GM21367 (cell line): ENCODE results near the gene TRIO.

ENCODE experiments used
- ATAC-seq: cut with Tn5 transposase; IDR thresholded peaks from one replicate; pipeline ENCODE4 v1.9.1; 2021; ENCODE audit not compliant: unreplicated experiment

Gene TRIO

GRCh38 chr5:14122089-14122488, 21.1 kb upstream of the TRIO start:
- no peak for ATAC-seq

DNA sequence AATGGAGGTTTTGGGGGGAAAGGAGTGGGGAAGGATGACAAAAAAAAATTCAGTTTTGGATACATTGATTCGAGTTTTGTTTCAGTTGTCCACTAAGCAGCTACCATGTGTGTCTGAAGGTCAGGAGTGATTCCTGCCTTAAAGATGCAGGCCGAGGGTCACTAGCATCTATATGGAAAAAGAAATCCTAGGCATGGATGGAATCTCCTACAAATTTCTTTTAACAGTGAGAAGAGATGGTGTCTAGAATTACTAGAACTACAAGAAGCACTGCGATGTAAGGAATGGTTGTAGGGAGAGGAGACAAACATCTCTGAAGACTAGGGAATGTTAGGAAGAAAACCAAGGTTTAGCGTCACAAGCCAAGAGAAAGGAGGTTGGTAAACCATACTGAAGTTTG, 19.6 kb upstream of the TRIO start:
- no peak for ATAC-seq

DNA sequence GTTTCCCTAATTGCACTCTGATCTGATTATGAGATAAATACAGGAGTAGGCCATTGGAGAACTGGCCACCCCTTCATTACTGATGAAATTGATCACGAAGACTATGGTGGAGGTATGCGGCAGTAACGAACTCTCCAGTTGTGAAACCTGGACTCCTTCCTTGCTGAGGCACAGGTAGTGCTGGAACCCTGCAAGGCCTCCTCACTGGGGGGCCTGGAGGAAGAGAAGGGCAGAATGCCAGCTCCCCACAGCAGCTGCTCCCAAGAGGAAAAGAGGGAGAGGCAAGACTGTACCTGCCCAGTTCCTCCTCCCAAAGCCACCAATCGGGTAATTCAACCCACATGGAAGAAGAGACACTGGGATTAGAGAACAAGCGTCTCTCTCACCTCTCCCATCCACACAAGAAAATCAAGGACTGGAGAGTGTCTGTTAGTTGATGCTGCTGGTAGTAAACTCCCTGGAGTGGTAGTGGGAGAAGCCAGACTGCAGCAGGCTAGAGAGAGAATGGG, 19.1 kb upstream of the TRIO start:
- ATAC-seq = no peak

DNA sequence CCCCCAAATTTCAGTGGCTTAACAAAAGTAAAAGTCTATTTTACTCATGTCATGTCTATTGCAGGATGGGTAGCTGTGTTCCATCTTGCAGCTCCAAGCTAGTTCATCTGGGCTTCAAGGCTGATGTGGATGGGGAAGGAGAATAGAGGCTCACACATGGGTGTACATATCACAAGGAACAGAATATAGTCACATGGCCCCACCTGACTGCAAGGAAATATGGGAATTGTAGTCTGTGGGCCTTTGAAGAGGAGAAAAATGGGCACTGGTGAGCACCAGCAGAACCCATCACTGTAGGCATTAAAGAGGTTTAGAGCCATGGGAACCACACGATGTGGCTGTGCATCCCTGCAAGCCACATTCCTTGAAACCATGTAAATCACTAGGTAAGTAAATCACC, 17.9 kb upstream of the TRIO start:
- no peak for ATAC-seq

- ATAC-seq = no peak
Measured at GRCh38 chr5:14127587-14127986, 15.6 kb upstream of the TRIO start.

- no peak for ATAC-seq
Measured at GRCh38 chr5:14128079-14128478, 15.1 kb upstream of the TRIO start.

GRCh38 chr5:14129123-14129522, 14.0 kb upstream of the TRIO start:
- no peak for ATAC-seq

- ATAC-seq = no peak
Measured at GRCh38 chr5:14131855-14132503, 11.2 kb upstream of the TRIO start.

- no peak for ATAC-seq
Measured at GRCh38 chr5:14133394-14133793, 9.7 kb upstream of the TRIO start.

- ATAC-seq = no peak
Measured at GRCh38 chr5:14134083-14134482, 9.1 kb upstream of the TRIO start.

DNA sequence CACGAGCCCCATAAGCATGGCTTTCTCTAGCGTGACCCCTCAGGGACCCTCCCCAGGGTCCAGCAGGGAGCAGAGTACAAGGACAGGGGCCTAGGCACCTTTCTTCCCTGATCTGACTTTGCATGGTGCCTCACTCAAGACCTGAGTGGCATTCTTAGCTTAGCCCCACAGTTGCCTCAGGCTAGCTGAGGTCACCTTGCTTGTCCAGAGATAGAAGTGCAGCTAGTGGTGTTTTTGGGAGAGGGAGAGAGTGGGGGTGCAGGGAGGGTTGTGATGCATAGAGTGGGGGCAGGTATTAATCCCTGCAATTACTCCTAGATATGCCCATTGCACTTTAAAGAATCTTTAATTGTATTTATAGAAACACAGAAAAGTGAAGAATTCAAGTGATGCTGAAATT, 8.4 kb upstream of the TRIO start:
- ATAC-seq = no peak

- ATAC-seq = no peak
Measured at GRCh38 chr5:14135621-14136020, 7.5 kb upstream of the TRIO start.

DNA sequence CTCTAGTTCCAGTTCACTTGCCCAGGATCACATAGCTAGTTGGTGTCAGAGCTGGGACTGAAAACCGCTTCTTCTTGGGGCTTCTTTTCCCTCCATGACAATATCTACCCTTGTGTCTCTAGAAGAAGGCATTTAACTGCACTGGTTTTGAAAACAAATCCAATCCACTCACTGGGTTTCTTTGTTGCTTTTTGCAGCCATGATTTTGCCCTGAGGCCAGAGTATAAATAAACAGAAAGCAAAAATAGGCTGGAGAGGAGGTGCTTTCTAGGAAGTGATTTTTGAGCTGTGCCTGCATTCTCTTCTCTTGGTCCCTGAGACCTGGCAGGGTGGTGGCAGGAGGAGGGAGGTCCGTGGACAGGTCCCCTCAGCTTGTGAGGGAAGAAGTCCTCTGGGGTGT, 6.9 kb upstream of the TRIO start:
- no peak for ATAC-seq

- ATAC-seq = no peak
Measured at GRCh38 chr5:14138608-14139540, 4.3 kb upstream of the TRIO start.

DNA sequence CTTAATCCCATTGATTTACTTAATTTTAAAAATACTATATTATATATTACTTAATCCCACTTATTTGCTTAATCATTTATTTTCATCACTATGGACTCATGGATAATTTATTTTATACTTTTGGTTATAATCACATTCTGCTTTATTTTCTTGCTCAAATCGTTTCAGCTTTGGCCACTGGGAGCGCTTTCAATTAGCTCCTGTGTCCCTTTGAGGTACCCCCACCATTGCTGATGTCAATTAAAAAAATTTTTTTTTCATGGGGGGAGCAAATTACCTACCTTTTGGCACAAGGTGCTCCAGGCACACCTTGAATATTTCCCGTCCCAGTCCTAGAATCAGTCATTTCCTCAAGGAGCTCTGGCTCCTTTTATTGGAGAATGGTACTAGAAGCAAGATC, 1.4 kb upstream of the TRIO start:
- no peak for ATAC-seq

DNA sequence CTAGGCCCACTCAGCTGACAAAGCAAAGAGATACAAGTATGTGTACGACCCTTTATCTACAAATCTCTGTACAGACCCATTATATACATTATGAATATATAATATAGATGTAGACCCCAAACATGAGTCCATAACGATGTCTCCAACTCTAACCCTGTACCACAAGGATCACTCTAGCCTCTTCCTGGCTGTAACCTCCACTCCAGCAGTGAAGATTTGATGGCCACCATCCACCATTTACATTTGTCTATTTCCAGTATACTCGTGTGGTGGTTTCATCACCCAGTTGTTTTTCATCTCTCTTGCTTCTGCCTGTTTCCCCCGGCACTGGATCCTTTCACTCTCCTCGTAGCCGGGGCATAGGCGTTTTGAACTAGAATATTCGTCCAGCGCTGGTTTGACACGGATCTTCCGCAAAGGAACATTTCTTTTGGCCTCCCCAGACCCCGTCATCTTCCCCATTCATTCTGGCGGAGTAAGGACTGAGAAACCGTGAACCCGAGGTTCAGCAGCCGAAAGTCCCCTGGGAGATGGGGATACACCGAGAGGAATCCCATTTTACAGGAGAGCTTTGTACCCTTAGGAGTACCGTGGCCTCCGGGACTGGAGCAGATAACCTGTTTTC, 828 bp upstream of the TRIO start:
- ATAC-seq = no peak

- ATAC-seq = peak; percentile 4
Measured at GRCh38 chr5:14143546-14143840, 351 bp downstream of the TRIO start.

DNA sequence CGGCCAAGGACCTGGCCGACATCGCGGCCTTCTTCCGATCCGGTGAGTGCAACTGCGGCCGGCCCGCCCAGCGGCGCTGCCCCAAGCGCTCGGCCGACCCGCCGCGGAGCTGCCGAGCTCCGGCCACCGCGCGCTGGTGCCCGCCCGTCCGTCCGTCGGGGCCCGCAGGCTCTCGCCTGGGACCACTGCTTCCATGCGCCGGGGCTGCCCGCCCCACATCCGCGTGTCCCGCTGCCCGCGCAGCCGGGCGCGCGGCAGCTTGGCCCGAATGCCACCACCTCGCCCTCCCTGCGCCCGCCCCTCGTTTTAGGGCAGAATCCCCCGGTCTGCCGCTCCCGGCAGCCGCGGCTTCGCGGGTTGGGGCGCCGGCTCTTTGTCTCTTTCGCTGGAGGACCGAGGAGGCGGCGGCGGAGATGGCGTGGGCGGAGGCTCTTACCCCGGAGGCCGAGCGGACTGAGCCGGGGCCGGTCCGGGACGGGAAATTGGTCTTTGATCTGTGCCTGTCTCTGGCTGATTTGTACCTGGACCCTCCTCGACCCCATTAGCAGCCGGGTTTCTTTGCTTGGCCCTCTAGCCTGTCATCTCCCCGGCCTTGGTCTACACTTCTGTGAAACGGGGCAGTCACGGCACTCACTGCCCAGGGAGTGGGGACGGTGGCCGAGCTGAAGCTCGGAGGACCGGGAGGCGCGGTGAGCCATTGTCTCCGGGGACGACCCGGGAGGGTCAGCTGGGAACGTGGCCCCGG, 871 bp downstream of the TRIO start:
- ATAC-seq = peak; percentile 5

DNA sequence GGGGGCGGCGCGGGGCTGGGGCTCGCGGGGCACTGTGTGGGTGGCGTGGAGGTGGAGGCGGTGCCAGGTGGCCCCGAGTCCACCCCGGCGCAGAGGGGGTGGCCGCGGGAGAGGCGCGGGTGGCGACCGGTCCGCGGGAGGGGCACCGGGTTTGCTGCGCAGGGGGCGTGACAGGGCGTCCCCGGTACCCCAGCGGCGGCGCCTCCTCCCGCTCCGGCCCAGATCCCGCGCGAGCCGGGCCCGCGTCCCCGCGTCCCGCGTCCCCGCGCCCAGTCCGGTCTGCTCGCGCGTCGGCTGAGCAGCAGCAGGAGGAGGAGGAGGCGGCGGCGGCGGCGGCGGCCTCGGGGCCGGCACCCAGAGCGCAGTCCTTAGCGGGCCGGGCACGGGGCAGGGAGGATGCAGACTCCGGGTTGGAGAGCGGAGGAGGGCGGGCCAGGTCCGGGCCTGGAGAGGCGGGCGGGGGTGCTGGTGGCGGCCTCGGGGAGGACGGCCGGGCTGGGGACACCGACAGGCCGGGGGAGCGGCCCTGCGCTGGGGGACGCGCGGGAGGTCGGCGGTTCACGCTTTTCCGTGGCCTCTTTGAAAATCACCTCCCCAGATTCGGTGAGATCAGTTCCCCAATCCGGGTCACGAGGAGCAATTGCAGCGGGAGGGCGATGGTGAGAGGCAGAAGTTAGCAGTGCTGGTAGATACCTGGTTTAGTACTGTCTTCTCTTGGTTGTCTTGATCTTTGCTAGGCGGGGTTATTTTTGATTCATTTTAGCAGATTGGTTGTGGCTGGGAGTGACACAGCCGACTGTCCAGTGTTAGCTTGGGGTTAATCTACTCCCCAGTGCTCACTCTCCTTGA, 1.7 kb downstream of the TRIO start:
- ATAC-seq = peak; percentile 56
